VCaP (cell line): ENCODE results near the gene MFAP3.

Experiments used
- H3K27ac ChIP-seq: fragments of 450-650 bp; 2 replicates; pipeline ENCODE4 v1.5.1; 2017
- TF ChIP-seq, protein P1 (sequence below): fragments of 450-650 bp; conservative IDR thresholded peaks from 2 replicates; pipeline ENCODE4 v1.5.1; 2017; ENCODE audit warnings: mild to moderate bottlenecking, moderate library complexity

The MFAP3 gene

DNA sequence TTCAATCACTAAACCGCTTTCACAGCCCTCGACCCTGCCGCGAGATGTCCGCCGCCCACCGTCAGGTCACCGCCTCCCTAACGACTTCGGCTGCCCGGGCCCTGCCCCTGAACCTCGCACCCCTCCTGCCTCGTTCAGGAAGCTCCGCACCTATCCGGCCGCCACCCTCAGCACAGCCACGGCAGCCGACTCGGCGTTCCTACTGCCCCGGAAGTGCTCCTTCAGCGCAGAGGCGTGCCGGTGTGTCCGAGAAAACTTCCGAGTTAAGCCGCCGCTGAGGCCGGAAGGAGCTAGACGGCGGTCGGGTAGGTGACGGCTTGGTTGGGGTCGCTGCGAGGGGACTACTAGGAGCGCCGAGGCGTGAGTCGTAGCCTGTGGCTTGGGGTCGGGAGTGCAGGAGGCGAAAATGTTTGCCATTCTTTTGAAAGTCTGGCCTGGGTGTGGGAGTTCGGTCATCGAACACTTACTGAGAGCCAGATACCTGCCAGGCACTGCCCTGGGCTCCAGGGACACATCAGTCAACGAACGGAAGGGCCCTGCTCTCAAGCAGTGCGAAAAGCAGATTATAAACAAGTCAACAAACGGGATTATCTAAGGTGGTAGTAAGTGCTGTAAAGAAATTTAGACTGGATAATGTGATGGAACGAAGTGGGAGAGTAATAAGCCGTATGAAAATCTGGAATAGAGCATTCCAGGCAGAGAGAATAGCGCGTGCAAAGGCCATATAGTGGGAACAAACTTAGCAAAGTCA, at the start of gene MFAP3, which contains the start of gene FAM114A2:
MFAP3 (plus strand) TSS at position 261 of the 751 bp plus-strand sequence. CDS start 10,756 bp downstream, outside the sequence.
FAM114A2 (minus strand) TSS at position 204 of the 751 bp plus-strand sequence. CDS start 3,957 bp downstream, outside the sequence.
- H3K27ac ChIP-seq: peak within 1 kb of the TSS; percentile 82
- TF ChIP-seq, protein P1, sequence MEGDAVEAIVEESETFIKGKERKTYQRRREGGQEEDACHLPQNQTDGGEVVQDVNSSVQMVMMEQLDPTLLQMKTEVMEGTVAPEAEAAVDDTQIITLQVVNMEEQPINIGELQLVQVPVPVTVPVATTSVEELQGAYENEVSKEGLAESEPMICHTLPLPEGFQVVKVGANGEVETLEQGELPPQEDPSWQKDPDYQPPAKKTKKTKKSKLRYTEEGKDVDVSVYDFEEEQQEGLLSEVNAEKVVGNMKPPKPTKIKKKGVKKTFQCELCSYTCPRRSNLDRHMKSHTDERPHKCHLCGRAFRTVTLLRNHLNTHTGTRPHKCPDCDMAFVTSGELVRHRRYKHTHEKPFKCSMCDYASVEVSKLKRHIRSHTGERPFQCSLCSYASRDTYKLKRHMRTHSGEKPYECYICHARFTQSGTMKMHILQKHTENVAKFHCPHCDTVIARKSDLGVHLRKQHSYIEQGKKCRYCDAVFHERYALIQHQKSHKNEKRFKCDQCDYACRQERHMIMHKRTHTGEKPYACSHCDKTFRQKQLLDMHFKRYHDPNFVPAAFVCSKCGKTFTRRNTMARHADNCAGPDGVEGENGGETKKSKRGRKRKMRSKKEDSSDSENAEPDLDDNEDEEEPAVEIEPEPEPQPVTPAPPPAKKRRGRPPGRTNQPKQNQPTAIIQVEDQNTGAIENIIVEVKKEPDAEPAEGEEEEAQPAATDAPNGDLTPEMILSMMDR: no peak

DNA sequence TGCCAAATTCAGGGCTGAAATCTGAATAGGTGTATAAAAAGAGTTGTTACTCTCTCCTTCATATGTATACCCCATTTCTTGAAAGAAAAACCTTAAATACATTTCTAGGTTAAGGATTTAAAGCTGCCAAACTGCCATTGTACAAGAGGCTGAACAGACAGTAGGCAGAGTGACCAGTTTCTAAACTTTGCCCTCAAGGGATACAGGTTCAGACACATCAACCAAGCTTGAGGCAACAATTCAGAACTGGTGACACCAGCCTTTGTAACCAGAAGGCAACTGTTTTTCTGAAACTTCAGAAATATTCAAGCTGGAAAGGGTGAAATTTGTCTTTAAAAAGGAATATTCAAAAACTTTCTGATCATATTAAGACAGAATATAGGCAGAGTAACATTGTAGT, 47.6 kb upstream of the MFAP3 start:
- TF ChIP-seq, protein P1: no peak
- no peak overlapping the region for H3K27ac ChIP-seq

DNA sequence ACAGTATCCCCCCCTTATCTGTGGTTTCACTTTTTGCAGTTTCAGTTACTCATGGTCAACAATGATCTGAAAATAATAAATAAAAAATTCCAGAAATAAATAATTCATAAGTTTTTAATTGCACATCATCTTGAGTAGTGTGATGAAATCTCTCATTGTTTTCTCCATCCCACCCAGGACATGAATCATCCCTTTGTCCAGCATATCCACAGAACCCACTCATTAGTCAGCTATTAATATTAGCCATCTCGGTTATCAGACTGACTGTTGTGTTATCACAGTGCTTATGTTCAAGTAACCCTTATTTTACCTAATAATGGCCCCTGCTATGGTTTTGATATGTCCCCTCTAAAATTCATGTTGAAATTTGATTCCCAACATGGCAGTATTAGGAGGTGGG, 40.8 kb upstream of the MFAP3 start:
- H3K27ac ChIP-seq: no peak overlapping the region
- TF ChIP-seq, protein P1: no peak

DNA sequence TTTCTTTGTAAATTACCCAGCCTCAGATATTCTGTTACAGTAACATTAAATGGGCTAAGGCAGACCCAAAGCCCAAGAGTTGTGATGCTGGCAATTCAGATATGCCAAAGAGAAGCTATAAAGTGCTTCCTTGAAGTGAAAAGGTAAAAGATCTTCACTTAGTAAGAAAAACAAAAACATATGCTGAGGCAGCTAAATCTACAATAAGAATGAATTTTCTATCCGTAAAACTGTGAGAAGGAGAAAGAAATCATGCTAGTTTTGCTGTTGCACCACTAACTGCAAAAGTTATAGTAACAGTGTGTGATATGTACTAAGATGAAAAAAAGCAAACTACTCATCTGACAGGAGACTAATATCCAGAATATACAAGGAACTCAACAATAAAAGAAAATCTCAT, 40.0 kb upstream of the MFAP3 start:
- TF ChIP-seq, protein P1: no peak
- no peak overlapping the region for H3K27ac ChIP-seq

DNA sequence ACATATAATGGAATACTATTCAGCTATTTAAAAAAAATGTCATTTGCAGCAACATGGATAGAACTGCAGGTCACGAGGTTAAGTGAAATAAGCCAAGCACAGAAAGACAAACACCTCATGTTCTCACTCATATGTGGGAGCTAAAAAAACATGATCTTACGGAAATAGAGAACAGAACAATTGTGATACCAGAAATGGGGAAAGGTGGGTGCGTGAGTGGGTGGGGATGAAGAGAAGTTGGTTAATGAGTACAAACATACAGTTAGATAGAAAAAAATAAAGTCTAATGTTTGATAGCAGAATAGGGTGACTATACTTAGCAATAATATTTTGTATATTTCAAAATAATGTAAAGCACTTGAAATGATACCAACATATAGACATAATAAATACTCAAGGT, 38.8 kb upstream of the MFAP3 start:
- no peak overlapping the region for H3K27ac ChIP-seq
- TF ChIP-seq, protein P1: no peak

DNA sequence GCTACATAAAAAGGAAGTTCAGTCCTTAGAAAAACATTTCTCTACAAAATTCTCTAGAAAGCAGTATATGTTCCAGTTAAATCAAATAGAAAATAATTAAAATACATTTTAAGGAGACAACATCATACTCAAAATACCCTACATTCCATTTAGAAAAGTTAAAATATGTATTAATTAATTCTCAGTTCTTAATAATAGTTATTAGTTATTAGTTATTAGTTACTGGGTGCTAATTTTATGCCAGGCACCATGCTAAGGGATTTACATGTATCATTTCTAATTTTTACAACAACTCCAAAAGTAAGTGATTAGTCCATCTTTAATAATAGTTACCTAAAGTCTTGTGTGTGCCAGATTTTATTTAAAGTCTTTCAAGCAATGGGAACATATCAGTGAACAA, 38.1 kb upstream of the MFAP3 start:
- H3K27ac ChIP-seq: no peak overlapping the region
- TF ChIP-seq, protein P1: no peak

DNA sequence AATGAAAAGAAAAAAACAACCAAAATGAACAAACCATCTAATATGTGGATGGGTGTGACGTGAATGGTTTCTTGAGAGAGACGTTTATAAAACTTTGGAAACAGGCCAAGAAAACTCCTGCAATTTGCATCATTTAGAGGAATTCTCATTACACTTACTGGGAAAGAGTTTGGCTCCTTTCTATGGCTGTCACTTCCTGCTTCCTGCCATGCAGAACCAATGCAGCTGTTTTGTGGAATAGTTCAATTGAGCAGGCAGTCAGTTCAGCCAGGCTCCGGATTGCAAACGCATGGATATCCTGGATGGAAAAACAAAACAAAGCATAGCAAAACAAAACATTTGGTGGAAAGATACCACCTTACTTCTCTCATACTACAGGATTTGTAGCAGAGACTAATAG, 36.7 kb upstream of the MFAP3 start:
- TF ChIP-seq, protein P1: no peak
- no peak overlapping the region for H3K27ac ChIP-seq
